ENCODE data around the gene ARHGAP26. TPM values are rescaled to one million over a fixed set of nuclear protein-coding genes. Genes with fewer than 3 reads are reported as not detected.

The ARHGAP26 gene
- total and polyA plus RNA-seq, 4 donors: 1.8 to 16.7 (median 4.1) TPM

DNA sequence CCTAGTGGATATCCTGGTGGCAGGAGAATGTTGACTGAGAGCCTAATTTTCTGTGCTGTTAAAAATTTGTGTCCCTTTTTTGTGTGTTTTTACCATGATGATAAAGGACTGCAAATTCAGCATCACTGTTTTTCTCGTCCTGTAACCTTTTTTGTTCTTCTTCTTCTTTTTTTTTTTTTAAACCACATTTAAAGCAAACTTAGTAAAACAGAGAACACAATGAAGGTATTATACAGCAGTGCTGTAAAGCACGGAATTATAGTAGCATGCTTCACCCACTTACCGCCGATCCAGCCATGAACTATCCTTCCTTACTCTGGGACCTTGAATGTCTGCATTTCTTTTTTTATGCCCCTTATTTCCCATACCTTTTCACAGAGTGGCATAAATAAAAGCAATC lies 280.0 kb downstream of the ARHGAP26 start:
- DNase-seq (ENCODE audit: low spot score): no peak
- Histone ChIP-seq H3K36me3 (ENCODE audit: control insufficient read depth in 4 of 4, insufficient read depth in 3 of 4, low read depth in 1 of 4, low read length in 3 of 4) (no peaks in the 10 kb centered on the region), H3K9me3 (ENCODE audit: control insufficient read depth in 4 of 4, low read length in 3 of 4) (no peaks in the 10 kb centered on the region), H3K4me3 (ENCODE audit: low read depth in 1 of 3, low read length in 3 of 3) (no peak overlapping the region), H3K4me1 (ENCODE audit: control insufficient read depth in 4 of 4, insufficient read depth in 4 of 4, low read length in 3 of 4) (peaks cover 3 to 20% (median 15%) of the 10 kb centered on the region in 4 donors), H3K27me3 (ENCODE audit: control insufficient read depth in 4 of 4, insufficient read depth in 4 of 4, low read length in 3 of 4) (no peaks in the 10 kb centered on the region), H3K27ac (ENCODE audit: low read depth in 1 of 2, low read length in 2 of 2) (no peak overlapping the region), H3K9ac (ENCODE audit: low read depth in 1 of 2, low read length in 2 of 2) (no peak overlapping the region)
- no peak for TF ChIP-seq SP1 (IDR thresholded peaks at IDR 0.05)
- no peak for TF ChIP-seq HNF4G (IDR thresholded peaks at IDR 0.05)
- TF ChIP-seq, protein P1, sequence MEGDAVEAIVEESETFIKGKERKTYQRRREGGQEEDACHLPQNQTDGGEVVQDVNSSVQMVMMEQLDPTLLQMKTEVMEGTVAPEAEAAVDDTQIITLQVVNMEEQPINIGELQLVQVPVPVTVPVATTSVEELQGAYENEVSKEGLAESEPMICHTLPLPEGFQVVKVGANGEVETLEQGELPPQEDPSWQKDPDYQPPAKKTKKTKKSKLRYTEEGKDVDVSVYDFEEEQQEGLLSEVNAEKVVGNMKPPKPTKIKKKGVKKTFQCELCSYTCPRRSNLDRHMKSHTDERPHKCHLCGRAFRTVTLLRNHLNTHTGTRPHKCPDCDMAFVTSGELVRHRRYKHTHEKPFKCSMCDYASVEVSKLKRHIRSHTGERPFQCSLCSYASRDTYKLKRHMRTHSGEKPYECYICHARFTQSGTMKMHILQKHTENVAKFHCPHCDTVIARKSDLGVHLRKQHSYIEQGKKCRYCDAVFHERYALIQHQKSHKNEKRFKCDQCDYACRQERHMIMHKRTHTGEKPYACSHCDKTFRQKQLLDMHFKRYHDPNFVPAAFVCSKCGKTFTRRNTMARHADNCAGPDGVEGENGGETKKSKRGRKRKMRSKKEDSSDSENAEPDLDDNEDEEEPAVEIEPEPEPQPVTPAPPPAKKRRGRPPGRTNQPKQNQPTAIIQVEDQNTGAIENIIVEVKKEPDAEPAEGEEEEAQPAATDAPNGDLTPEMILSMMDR (IDR thresholded peaks at IDR 0.05; ENCODE audit: low read depth, low read length, missing input control): no peak
- no peak for TF ChIP-seq HNF4A (conservative IDR thresholded peaks at IDR 0.05)
- TF ChIP-seq RAD21 (IDR thresholded peaks at IDR 0.05): no peak
- TF ChIP-seq, protein P2, sequence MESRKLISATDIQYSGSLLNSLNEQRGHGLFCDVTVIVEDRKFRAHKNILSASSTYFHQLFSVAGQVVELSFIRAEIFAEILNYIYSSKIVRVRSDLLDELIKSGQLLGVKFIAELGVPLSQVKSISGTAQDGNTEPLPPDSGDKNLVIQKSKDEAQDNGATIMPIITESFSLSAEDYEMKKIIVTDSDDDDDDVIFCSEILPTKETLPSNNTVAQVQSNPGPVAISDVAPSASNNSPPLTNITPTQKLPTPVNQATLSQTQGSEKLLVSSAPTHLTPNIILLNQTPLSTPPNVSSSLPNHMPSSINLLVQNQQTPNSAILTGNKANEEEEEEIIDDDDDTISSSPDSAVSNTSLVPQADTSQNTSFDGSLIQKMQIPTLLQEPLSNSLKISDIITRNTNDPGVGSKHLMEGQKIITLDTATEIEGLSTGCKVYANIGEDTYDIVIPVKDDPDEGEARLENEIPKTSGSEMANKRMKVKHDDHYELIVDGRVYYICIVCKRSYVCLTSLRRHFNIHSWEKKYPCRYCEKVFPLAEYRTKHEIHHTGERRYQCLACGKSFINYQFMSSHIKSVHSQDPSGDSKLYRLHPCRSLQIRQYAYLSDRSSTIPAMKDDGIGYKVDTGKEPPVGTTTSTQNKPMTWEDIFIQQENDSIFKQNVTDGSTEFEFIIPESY (IDR thresholded peaks at IDR 0.05): no peak
- no peak for TF ChIP-seq REST (IDR thresholded peaks at IDR 0.05)
- no peak for TF ChIP-seq YY1 (IDR thresholded peaks at IDR 0.05)
- no peak for TF ChIP-seq NR2F2 (IDR thresholded peaks at IDR 0.05)
- no peak for TF ChIP-seq TAF1 (conservative IDR thresholded peaks at IDR 0.05)
- no peak for TF ChIP-seq FOXA2 (IDR thresholded peaks at IDR 0.05)
- no peak for TF ChIP-seq RXRA (IDR thresholded peaks at IDR 0.05)
- TF ChIP-seq, protein P3, sequence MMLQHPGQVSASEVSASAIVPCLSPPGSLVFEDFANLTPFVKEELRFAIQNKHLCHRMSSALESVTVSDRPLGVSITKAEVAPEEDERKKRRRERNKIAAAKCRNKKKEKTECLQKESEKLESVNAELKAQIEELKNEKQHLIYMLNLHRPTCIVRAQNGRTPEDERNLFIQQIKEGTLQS (IDR thresholded peaks at IDR 0.05): no peak
- no peak for TF ChIP-seq EGR1 (IDR thresholded peaks at IDR 0.05; ENCODE audit: low read depth in 2 of 2)
- TF ChIP-seq, protein P4, sequence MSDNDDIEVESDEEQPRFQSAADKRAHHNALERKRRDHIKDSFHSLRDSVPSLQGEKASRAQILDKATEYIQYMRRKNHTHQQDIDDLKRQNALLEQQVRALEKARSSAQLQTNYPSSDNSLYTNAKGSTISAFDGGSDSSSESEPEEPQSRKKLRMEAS (IDR thresholded peaks at IDR 0.05): no peak
- WGBS: 83% methylated on average over 4 of the region's 4 CpGs

All from liver (tissue), 9 donors.